Mesenchymal stem cell (in vitro differentiated cells and primary cell): ENCODE results near the gene SMARCAL1.

Experiments
- DNase-seq: peaks from one replicate; pipeline ENCODE4 v3.0.0-alpha.2; 2013
- H2AFZ ChIP-seq: one replicate; pipeline ENCODE4 v1.6.1; 2013; ENCODE audit warnings: low read depth, mild to moderate bottlenecking, control low read depth, inconsistent platforms, low read length, moderate library complexity
- H2AK5ac ChIP-seq: 2 replicates; pipeline ENCODE4 v1.6.1; 2013; ENCODE audit warnings: low read length, moderate library complexity, mild to moderate bottlenecking, inconsistent platforms; ENCODE audit not compliant: severe bottlenecking
- H2BK120ac ChIP-seq: one replicate; pipeline ENCODE4 v1.6.1; 2013; ENCODE audit warnings: low read depth, mild to moderate bottlenecking, inconsistent platforms, low read length, moderate library complexity
- H2BK12ac ChIP-seq, 2 experiments: one replicate each; pipeline ENCODE4 v1.6.1; 2013; ENCODE audit warnings: inconsistent platforms in 2 of 2, low read length in 2 of 2, mild to moderate bottlenecking in 2 of 2, moderate library complexity in 2 of 2, control low read depth in 1 of 2
- H2BK15ac ChIP-seq: one replicate; pipeline ENCODE4 v1.6.1; 2013; ENCODE audit warnings: mild to moderate bottlenecking, low read depth, inconsistent platforms; ENCODE audit not compliant: poor library complexity, severe bottlenecking
- H2BK5ac ChIP-seq: 2 replicates; pipeline ENCODE4 v1.6.1; 2013; ENCODE audit warnings: low read depth, mild to moderate bottlenecking, low read length, control low read depth, inconsistent platforms; ENCODE audit not compliant: poor library complexity, severe bottlenecking
- H3K14ac ChIP-seq, 2 experiments: one replicate each; pipeline ENCODE4 v1.6.1; 2013; ENCODE audit warnings: inconsistent platforms in 2 of 2, low read length in 2 of 2, control low read depth in 1 of 2, mild to moderate bottlenecking in 1 of 2, moderate library complexity in 1 of 2
- H3K18ac ChIP-seq, 2 experiments: one replicate each; pipeline ENCODE4 v1.6.1; 2013; ENCODE audit warnings: inconsistent platforms in 2 of 2, low read length in 2 of 2, control low read depth in 1 of 2, low read depth in 1 of 2, mild to moderate bottlenecking in 1 of 2
- H3K23ac ChIP-seq, 2 experiments: one replicate each; pipeline ENCODE4 v1.6.1; 2013; ENCODE audit warnings: inconsistent platforms in 2 of 2, low read length in 2 of 2, mild to moderate bottlenecking in 2 of 2, moderate library complexity in 2 of 2, control low read depth in 1 of 2
- H3K27ac ChIP-seq: 2 replicates; pipeline ENCODE4 v1.5.1; 2013; ENCODE audit warnings: mild to moderate bottlenecking, moderate library complexity, low read length, control low read depth, inconsistent platforms; ENCODE audit not compliant: poor library complexity, severe bottlenecking
- H3K27me3 ChIP-seq, 2 experiments: 2 replicates each; pipeline versions ENCODE4 v1.6.1 to v1.7.0; 2013; ENCODE audit warnings: low read length in 2 of 2, mild to moderate bottlenecking in 2 of 2, moderate library complexity in 2 of 2, control low read depth in 1 of 2, inconsistent platforms in 1 of 2; ENCODE audit not compliant: control insufficient read depth in 1 of 2, insufficient read depth in 1 of 2
- H3K36me3 ChIP-seq, 2 experiments: 2 replicates each; pipeline versions ENCODE4 v1.6.1 to v1.7.0; 2013; ENCODE audit warnings: low read length in 2 of 2, control low read depth in 1 of 2, inconsistent platforms in 1 of 2, low read depth in 1 of 2, mild to moderate bottlenecking in 1 of 2; ENCODE audit not compliant: insufficient read depth in 2 of 2, control insufficient read depth in 1 of 2
- H3K4ac ChIP-seq, 2 experiments: one replicate each; pipeline ENCODE4 v1.6.1; 2013; ENCODE audit warnings: inconsistent platforms in 2 of 2, low read length in 2 of 2, mild to moderate bottlenecking in 2 of 2, moderate library complexity in 2 of 2, control low read depth in 1 of 2, low read depth in 1 of 2
- H3K4me1 ChIP-seq: 2 replicates; pipeline ENCODE4 v1.6.1; 2013; ENCODE audit warnings: low read depth, low read length, control low read depth; ENCODE audit not compliant: control insufficient read depth, insufficient read depth
- H3K4me2 ChIP-seq: 2 replicates; pipeline ENCODE4 v1.6.1; 2013; ENCODE audit warnings: low read length, mild to moderate bottlenecking, inconsistent platforms; ENCODE audit not compliant: poor library complexity, severe bottlenecking
- H3K4me3 ChIP-seq, 2 experiments: 2 replicates each; pipeline versions ENCODE4 v1.5.1 to v1.7.0; 2013; ENCODE audit warnings: low read length in 2 of 2, mild to moderate bottlenecking in 2 of 2, control low read depth in 1 of 2, low read depth in 1 of 2; ENCODE audit not compliant: insufficient read depth in 1 of 2
- H3K79me1 ChIP-seq: replicated peaks from 2 replicates; pipeline ENCODE4 v1.6.1; 2013; ENCODE audit warnings: mild to moderate bottlenecking, control low read depth, low read length, inconsistent platforms; ENCODE audit not compliant: poor library complexity, severe bottlenecking
- H3K9ac ChIP-seq: 2 replicates; pipeline ENCODE4 v1.7.0; 2013; ENCODE audit warnings: mild to moderate bottlenecking, low read length, moderate library complexity
- H3K9me3 ChIP-seq: 2 replicates; pipeline ENCODE4 v1.7.0; 2013; ENCODE audit warnings: mild to moderate bottlenecking, low read length; ENCODE audit not compliant: control insufficient read depth
- H4K8ac ChIP-seq: one replicate; pipeline ENCODE4 v1.6.1; 2013; ENCODE audit warnings: inconsistent platforms, mild to moderate bottlenecking, low read length, moderate library complexity
- H4K91ac ChIP-seq: one replicate; pipeline ENCODE4 v1.6.1; 2013; ENCODE audit warnings: mild to moderate bottlenecking, low read length, inconsistent platforms
- WGBS: methylation state at CpG from one replicate; pipeline ENCODE4 v1.1.7; 2013; ENCODE audit warnings: mixed read lengths; 5-methylcytosine and 5-hydroxymethylcytosine counted together

Gene SMARCAL1

DNA sequence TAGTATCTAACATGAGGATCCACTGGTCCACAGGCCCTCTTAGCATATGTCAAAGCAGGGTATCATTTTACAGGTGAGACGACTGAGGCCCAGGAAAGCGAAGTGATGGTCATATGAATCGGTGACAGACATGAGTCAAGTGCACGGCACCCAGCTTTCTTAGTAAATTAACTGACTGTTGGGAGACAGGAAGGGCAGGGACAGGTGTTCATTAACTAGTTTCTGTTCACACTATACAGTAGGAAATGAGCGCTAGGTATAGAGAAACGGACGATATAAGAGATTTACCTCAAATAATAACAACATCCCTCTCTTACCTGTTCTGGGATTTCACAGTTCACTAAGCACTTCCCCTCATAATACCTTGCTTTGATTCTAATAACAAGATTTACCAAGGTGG, 1.7 kb upstream of the SMARCAL1 start:
- no peak overlapping the region for H4K8ac ChIP-seq
- no peaks in the 10 kb centered on the region for H3K9me3 ChIP-seq
- no peak overlapping the region for H3K14ac ChIP-seq
- peaks cover 16% of the 10 kb centered on the region for H3K79me1 ChIP-seq
- no peak overlapping the region for H3K27ac ChIP-seq
- no peak overlapping the region for H3K4me3 ChIP-seq
- H2BK12ac ChIP-seq: no peak overlapping the region
- DNase-seq: no peak
- H3K23ac ChIP-seq: no peak overlapping the region
- WGBS: 97% methylated on average over 7 of the region's 7 CpGs
- no peak overlapping the region for H2AK5ac ChIP-seq
- no peak overlapping the region for H3K4ac ChIP-seq
- no peak overlapping the region for H3K4me2 ChIP-seq
- peaks cover 2% of the 10 kb centered on the region for H3K4me1 ChIP-seq
- no peak overlapping the region for H2BK15ac ChIP-seq
- no peak overlapping the region for H3K18ac ChIP-seq
- no peak overlapping the region for H2BK5ac ChIP-seq
- H4K91ac ChIP-seq: no peak overlapping the region
- H3K36me3 ChIP-seq: peaks cover 8 to 12% of the 10 kb centered on the region in 2 experiments
- H2AFZ ChIP-seq: no peak overlapping the region
- H3K27me3 ChIP-seq: peaks cover 0 to 4% of the 10 kb centered on the region in 2 experiments
- no peak overlapping the region for H2BK120ac ChIP-seq
- H3K9ac ChIP-seq: no peak overlapping the region

- no peak overlapping the region for H3K23ac ChIP-seq
- H2BK12ac ChIP-seq: no peak overlapping the region
- H2BK5ac ChIP-seq: no peak overlapping the region
- H3K27me3 ChIP-seq: no peaks in the 10 kb centered on the region
- H3K18ac ChIP-seq: no peak overlapping the region
- peaks cover 27% of the 10 kb centered on the region for H3K79me1 ChIP-seq
- H3K4me3 ChIP-seq: peak overlapping the region in 1 of 2 experiments; percentile 91
- H3K14ac ChIP-seq: no peak overlapping the region
- WGBS: 100% methylated on average over 3 of the region's 5 CpGs
- no peak overlapping the region for H2AFZ ChIP-seq
- no peak overlapping the region for H2BK120ac ChIP-seq
- H3K9ac ChIP-seq: no peak overlapping the region
- peaks cover 14 to 42% of the 10 kb centered on the region in 2 experiments for H3K36me3 ChIP-seq
- H4K91ac ChIP-seq: no peak overlapping the region
- no peak overlapping the region for H2AK5ac ChIP-seq
- H3K4me1 ChIP-seq: peaks cover 2% of the 10 kb centered on the region
- no peaks in the 10 kb centered on the region for H3K9me3 ChIP-seq
- no peak overlapping the region for H2BK15ac ChIP-seq
- no peak overlapping the region for H3K4me2 ChIP-seq
- no peak overlapping the region for H3K4ac ChIP-seq
- no peak for DNase-seq
- no peak overlapping the region for H3K27ac ChIP-seq
- H4K8ac ChIP-seq: peak overlapping the region; percentile 69
Measured at GRCh38 chr2:216413882-216414281, 1.6 kb downstream of the SMARCAL1 start.

DNA sequence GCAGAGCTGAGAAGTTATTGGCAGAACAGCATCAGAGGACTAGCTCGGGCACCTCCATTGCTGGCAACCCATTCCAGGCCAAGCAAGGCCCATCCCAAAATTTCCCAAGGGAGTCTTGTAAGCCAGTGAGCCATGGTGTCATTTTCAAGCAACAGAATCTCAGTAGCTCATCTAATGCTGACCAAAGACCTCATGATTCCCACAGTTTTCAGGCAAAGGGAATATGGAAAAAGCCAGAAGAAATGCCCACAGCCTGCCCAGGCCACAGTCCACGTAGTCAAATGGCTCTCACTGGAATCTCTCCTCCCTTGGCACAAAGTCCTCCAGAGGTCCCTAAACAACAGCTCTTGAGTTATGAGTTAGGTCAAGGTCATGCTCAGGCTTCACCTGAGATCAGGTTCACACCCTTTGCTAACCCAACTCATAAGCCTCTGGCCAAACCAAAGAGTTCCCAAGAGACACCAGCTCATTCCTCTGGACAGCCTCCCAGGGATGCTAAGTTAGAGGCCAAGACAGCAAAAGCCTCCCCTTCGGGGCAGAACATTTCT, 2.6 kb downstream of the SMARCAL1 start:
- no peaks in the 10 kb centered on the region for H3K27me3 ChIP-seq
- no peak for DNase-seq
- H3K14ac ChIP-seq: no peak overlapping the region
- no peak overlapping the region for H3K23ac ChIP-seq
- H3K9me3 ChIP-seq: no peaks in the 10 kb centered on the region
- WGBS: 97% methylated on average over 3 of the region's 3 CpGs
- H2BK120ac ChIP-seq: no peak overlapping the region
- H4K91ac ChIP-seq: no peak overlapping the region
- H3K4me2 ChIP-seq: no peak overlapping the region
- H2AK5ac ChIP-seq: no peak overlapping the region
- no peak overlapping the region for H3K4ac ChIP-seq
- no peak overlapping the region for H4K8ac ChIP-seq
- no peak overlapping the region for H2BK5ac ChIP-seq
- no peak overlapping the region for H3K18ac ChIP-seq
- H2BK12ac ChIP-seq: no peak overlapping the region
- peaks cover 2% of the 10 kb centered on the region for H3K4me1 ChIP-seq
- H2BK15ac ChIP-seq: no peak overlapping the region
- no peak overlapping the region for H3K27ac ChIP-seq
- H2AFZ ChIP-seq: no peak overlapping the region
- peaks cover 18 to 42% of the 10 kb centered on the region in 2 experiments for H3K36me3 ChIP-seq
- no peak overlapping the region for H3K9ac ChIP-seq
- no peak overlapping the region for H3K4me3 ChIP-seq
- peaks cover 30% of the 10 kb centered on the region for H3K79me1 ChIP-seq

DNA sequence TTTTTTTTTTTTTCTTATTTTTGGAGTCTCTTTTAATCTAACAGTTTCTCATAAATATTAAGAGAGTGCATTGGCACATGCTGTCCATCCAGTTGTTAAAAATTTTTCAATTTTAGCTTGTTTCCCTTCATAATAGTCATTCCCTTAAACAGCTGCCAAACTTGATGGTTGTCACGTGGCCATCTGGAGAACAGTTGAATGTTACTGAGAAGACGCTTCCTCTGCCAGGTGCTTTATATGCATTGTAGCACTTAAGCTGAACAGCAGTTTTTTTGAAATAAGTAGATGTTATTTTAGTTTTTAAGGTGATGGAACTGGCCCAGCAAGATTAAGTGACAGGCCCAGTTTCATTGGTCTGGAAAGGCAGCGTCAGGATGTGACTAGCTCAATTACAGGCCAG, 3.3 kb downstream of the SMARCAL1 start:
- Histone ChIP-seq H2AFZ (no peak overlapping the region), H3K9ac (no peak overlapping the region), H3K36me3 (peaks cover 21 to 48% of the 10 kb centered on the region in 2 experiments), H3K18ac (no peak overlapping the region), H3K14ac (no peak overlapping the region), H3K9me3 (no peaks in the 10 kb centered on the region), H4K8ac (no peak overlapping the region), H3K27me3 (no peaks in the 10 kb centered on the region), H2BK5ac (no peak overlapping the region), H3K27ac (no peak overlapping the region), H2BK120ac (no peak overlapping the region), H2BK15ac (no peak overlapping the region), H3K4me2 (no peak overlapping the region), H3K79me1 (peaks cover 33% of the 10 kb centered on the region), H3K4me1 (peaks cover 2% of the 10 kb centered on the region), H3K4me3 (no peak overlapping the region), H2BK12ac (no peak overlapping the region), H4K91ac (no peak overlapping the region), H3K4ac (no peak overlapping the region), H3K23ac (no peak overlapping the region), H2AK5ac (no peak overlapping the region)
- DNase-seq: no peak
- WGBS: 98% methylated on average over 3 of the region's 3 CpGs
